ENCODE data around the gene IL1RL1.

The IL1RL1 gene

DNA sequence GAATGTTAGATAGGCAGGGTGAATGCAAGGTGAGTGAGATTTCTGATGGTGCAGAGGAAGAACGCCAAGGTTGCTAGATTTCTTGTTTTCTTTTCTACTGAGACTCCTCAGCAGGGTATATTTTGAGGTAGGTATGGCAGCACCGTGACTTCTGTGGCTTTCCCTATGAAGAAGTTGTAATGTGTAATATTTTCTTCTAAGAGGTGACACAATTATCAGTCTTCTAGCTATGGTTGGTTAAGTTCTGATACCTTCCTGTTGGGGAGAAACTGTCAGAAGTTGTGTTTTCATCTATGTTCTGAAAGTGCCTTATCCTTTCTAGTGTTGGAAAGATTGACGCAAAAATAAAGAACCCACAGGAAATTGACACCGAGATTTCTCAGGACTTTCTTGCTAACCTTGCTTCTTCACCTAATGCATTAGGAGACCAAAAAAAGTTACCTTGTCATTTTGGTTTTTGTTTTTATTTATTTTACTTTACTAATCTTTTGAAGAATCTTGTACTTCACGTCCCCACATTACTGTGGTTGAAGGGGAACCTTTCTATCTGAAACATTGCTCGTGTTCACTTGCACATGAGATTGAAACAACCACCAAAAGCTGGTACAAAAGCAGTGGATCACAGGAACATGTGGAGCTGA, 56.1 kb downstream of the IL1RL1 start:
- no peak for DNase-seq

- DNase-seq, result no peak
These were observed 57.2 kb downstream of the IL1RL1 start for GRCh38 chr2:102368461-102369109.

- no peak for DNase-seq
These were observed 58.5 kb downstream of the IL1RL1 start for GRCh38 chr2:102369866-102370265.

DNA sequence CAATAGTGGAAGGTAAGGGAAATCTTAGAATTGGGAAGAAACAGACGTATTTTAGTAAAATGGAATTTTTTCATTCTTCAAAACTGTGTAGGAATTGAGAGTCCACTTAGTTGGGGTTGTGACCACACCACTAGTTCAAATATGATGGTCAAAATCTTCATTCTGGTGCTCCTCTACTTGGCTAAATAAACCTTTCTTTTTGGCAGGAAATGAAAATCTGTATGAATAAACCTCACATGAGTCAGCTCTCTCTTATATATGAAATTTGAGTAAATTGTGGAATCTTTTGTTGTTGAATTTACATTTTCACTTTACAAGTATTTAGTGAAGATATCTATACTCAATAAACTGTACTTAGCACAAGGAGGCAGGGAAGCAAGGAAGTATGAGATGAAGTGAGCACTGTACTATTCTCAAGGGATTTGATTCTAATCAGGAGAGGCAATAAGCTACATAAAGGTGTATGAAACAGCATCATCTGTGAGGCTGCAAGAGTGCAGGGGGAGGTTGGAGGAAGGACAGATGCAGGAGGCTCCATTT, 64.8 kb downstream of the IL1RL1 start:
- DNase-seq, result no peak

DNA sequence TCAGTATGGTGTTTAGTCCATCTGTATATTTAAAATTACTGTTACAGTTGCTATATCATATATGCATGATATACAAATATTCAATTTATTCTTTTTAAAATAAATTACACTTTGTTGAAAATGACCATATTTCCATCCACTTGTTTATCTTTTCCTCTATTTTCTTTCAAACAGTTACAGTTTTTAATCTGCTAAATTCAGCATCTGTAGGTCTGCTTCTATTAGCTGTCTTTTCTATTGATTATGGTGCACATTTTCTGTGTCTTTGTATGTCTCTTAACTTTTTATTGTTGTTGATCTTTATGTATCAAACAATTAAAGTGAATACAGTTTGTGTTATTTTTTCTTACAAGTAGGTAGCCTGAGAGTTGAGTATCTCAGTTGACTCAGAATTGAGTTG, 72.4 kb downstream of the IL1RL1 start:
- no peak for DNase-seq

DNA sequence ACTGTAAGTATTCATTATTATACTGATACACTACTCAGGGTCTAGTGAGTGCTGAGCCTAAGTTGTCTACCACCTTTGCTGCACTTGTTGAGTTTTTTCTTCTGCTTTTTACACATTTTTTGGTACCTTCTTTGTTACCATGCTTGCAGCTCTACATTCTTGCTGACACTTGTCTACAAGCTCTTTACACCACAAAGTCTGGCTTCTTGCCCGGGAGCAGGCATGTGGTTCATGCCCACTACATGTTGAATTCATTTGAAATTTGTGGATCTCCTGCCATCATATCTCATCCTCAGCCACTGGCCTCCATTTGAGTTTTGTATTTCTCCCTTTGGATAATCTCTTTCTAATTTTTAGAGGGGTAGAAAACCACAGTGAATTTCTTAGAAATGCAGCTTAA, 74.2 kb downstream of the IL1RL1 start:
- DNase-seq, result no peak

GRCh38 chr2:102386004-102386403, 74.6 kb downstream of the IL1RL1 start:
- no peak for DNase-seq

- DNase-seq, result no peak
These were observed 75.6 kb downstream of the IL1RL1 start for GRCh38 chr2:102386867-102387541.

DNA sequence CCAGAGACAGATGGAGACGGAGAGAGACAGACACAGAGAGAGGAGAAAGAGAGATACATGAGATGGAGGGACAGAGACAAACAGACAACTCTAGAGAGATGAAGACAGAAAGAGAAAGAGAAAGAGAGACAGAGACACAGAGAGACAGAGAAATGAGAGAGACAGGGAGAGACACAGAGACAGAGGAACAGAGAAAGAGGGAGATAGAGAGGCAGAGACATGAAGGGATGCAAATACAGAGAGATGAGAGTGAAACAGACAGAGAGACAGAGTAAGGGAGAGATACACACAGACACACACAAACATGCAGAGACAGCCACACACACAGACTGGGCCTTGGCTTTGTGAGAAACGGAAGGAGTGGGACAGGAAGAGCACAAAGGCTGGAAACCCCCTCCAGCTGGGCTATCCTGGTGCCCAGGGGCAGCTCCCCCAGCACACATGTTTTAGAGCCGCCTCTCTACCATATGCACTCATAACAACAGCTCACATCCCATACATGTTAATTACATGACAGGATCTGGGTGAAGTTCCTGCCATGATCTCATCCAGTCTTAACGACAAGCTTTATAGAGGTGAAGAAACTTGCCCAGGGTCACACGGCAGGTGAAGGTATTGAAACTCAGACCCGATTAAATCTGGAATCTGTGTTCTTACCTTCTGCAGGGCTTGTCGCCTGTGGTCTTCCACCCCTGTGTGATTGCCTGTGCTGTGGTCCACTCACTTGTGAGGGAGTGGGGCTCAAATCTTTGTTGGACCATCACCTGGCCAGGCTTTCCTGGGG, 76.6 kb downstream of the IL1RL1 start:
- no peak for DNase-seq

DNA sequence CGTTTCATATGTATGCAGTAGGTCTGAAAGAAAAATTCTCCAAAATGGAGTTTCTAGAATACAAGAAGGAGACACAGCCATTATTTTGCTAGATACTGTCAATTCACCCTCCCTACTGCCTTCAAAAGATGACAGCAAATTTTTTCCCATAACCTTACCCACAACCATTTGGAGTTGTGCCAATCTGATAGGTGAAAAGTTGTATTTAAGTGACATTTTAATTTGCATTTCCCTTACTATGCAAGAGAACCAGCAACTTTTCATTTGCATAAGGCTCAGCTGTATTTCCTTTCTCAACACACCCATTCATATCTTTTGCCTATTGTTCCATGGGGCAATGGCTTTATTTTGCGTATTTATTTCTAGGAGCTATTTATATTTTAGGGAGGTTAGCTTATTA, 80.2 kb downstream of the IL1RL1 start:
- no peak for DNase-seq

GRCh38 chr2:102392096-102392495, 80.7 kb downstream of the IL1RL1 start:
- DNase-seq, result no peak

GRCh38 chr2:102392942-102393341, 81.6 kb downstream of the IL1RL1 start:
- DNase-seq, result no peak

- DNase-seq, result no peak
These were observed 84.6 kb downstream of the IL1RL1 start for GRCh38 chr2:102396012-102396411.

DNA sequence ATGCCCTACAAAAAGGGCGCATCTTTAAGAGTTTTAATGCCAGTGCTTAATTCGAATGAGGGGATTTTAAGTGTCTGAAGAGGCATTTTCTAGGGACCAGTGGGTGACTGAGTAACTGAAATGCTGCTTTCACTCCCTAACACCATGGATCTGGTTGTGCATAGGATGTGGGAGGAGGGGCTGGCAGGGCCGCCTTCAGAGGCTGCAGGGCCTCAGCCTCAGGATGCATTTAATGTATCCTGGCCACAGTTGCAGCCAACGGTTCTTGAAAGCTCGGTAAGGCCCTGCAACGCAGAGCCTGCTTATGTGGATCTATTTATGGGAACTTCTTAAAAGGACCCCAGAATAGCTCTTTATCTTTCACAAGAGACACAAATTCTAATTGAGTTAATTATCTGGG, 85.8 kb downstream of the IL1RL1 start:
- DNase-seq, result no peak

- no peak for DNase-seq
These were observed 88.3 kb downstream of the IL1RL1 start for GRCh38 chr2:102399499-102400141.

GRCh38 chr2:102401456-102401855, 90.1 kb downstream of the IL1RL1 start:
- DNase-seq, result no peak

Measured in amygdala (tissue), 56 donors.